Calu3 (cell line): ENCODE results near the gene CAVIN2. TPM values are rescaled to one million over a fixed set of nuclear protein-coding genes. Genes with fewer than 3 reads are reported as not detected.

ENCODE experiments used
- BruUV-seq: library from RNA; stranded (reverse); fragments of 400-500 nt; replicated peaks from 2 replicates; lab custom pipeline; 2021; lab: Mats Ljungman, UMichigan
- CTCF ChIA-PET: fragments of 300-600 bp; sonication (Branson Sonifier 250); formaldehyde crosslinking; loops from one replicate; lab custom pipeline; 2022; ENCODE audit warnings: antibody characterized with exemption; lab: Charles Lee
- DNase-seq: peaks from one replicate; pipeline ENCODE4 v3.0.0; 2022
- H3K27ac Mint-ChIP-seq: one replicate; pipeline ENCODE4 v1.8.0; 2022; ENCODE audit warnings: mixed read lengths; ENCODE audit not compliant: unreplicated experiment
- H3K27me3 Mint-ChIP-seq: one replicate; pipeline ENCODE4 v1.8.0; 2022; ENCODE audit warnings: mixed read lengths; ENCODE audit not compliant: unreplicated experiment
- H3K36me3 Mint-ChIP-seq: one replicate; pipeline ENCODE4 v1.8.0; 2022; ENCODE audit warnings: mild to moderate bottlenecking, moderate library complexity, mixed read lengths; ENCODE audit not compliant: insufficient read depth, unreplicated experiment
- H3K4me1 Mint-ChIP-seq: one replicate; pipeline ENCODE4 v1.8.0; 2022; ENCODE audit warnings: mild to moderate bottlenecking, low read depth, mixed read lengths; ENCODE audit not compliant: unreplicated experiment
- H3K4me3 Mint-ChIP-seq: one replicate; pipeline ENCODE4 v1.8.0; 2022; ENCODE audit warnings: mild to moderate bottlenecking, low read depth, moderate library complexity, mixed read lengths; ENCODE audit not compliant: unreplicated experiment
- H3K9me3 Mint-ChIP-seq: one replicate; pipeline ENCODE4 v1.8.0; 2022; ENCODE audit warnings: low read depth, mixed read lengths; ENCODE audit not compliant: unreplicated experiment
- intact Hi-C: fragments of 100-400 bp; cut with micrococcal nuclease; formaldehyde crosslinking; loops from one replicate; pipeline ENCODE4 v1.10.0; 2022; ENCODE audit not compliant: unreplicated experiment
- total RNA-seq: library from RNA; stranded (reverse); gene quantifications from 2 replicates; pipeline ENCODE4 v1.2.3, GENCODE V29; 2022
- TF ChIP-seq, protein P1 (sequence below): fragments of 200-600 bp; IDR thresholded peaks from one replicate; pipeline ENCODE4 v1.8.0; 2022; ENCODE audit warnings: antibody characterized with exemption; ENCODE audit not compliant: unreplicated experiment

CAVIN2 gene
- total RNA-seq, 1 experiment from 2014 or later, result not detected

DNA sequence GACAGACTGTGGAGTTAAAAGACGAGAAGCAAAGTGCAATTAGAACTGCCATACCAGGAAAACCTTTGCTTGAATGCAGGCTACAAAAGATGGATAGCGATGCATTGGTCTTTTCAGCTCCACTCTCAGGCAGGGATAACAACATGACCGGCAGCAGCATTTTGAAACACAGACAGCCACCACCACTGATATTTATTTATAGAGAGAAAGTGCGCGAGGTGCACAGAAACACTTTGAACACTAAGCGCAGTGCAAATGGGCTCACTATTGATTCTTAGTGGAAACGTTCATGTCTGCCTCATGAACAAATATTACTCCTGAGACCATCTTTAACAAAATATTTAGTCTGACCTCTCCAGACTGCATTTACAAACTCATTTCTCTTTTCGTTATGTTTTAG lies 32.9 kb downstream of the CAVIN2 start:
- CTCF ChIA-PET, result interaction anchor here (1.7 to 2.7 kb wide), 2 partner anchors 349 kb away, joined by 10 to 93 read pairs; no protein-coding TSS in a partner anchor
- Mint-ChIP-seq H3K9me3 (no peaks in the 10 kb centered on the region), H3K27me3 (no peaks in the 10 kb centered on the region), H3K36me3 (no peaks in the 10 kb centered on the region), H3K4me1 (no peaks in the 10 kb centered on the region), H3K27ac (no peak overlapping the region), H3K4me3 (no peak overlapping the region)
- TF ChIP-seq, protein P1, sequence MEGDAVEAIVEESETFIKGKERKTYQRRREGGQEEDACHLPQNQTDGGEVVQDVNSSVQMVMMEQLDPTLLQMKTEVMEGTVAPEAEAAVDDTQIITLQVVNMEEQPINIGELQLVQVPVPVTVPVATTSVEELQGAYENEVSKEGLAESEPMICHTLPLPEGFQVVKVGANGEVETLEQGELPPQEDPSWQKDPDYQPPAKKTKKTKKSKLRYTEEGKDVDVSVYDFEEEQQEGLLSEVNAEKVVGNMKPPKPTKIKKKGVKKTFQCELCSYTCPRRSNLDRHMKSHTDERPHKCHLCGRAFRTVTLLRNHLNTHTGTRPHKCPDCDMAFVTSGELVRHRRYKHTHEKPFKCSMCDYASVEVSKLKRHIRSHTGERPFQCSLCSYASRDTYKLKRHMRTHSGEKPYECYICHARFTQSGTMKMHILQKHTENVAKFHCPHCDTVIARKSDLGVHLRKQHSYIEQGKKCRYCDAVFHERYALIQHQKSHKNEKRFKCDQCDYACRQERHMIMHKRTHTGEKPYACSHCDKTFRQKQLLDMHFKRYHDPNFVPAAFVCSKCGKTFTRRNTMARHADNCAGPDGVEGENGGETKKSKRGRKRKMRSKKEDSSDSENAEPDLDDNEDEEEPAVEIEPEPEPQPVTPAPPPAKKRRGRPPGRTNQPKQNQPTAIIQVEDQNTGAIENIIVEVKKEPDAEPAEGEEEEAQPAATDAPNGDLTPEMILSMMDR, result no peak
- intact Hi-C loops, result loop anchor here (2.0 to 5.0 kb wide), 2 partner anchors 53 to 259 kb away; no protein-coding TSS in a partner anchor
- no TSS peak for BruUV-seq
- no peak for DNase-seq

DNA sequence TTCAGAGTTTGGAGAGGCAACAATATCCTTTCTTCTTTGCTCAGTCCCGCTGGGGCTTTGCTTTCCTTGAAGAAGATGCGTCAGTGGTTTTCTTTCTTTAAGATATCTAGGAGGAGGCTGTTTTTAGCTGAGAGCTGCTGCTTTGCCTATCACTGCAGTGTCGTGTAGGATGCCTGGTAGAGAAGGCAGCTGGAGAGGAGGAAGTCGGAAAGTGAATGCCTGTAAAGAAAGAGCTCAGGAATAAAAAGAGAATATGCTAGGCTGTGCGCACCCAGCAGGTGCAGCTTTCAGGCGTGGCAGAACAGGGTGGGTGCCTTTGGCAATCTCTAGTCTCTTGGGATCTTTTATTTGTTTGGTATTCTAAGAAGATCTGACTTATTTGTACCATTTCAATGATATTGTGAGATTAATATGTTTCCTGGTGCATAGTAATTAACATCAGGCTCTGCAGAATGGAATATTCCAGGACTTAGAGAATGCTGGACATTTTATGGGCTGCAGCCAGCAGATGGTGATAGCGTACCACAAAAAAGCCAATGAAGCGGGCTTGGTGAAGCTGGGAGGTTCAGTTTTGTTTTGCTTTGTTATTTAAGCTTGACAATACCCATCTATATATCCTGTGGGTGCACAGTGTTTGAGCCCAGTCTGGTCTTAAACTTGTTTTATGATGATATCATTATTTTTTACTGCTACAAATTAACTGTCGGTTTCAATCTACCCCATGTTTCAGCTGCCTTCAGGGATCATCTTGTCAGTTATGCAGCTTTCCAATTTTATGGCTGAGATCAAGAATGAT lies 34.9 kb downstream of the CAVIN2 start:
- intact Hi-C loops, result loop anchor here (1.0 to 5.0 kb wide), 4 partner anchors 55 to 474 kb away; no protein-coding TSS in a partner anchor
- Mint-ChIP-seq H3K4me1 (no peaks in the 10 kb centered on the region), H3K4me3 (no peak overlapping the region), H3K36me3 (no peaks in the 10 kb centered on the region), H3K9me3 (no peaks in the 10 kb centered on the region), H3K27me3 (no peaks in the 10 kb centered on the region), H3K27ac (no peak overlapping the region)
- CTCF ChIA-PET, result interaction anchor here (0.6 to 2.7 kb wide), 7 partner anchors 9 to 383 kb away, joined by 3 to 93 read pairs (median 3); partner anchors contain the start of gene TMEFF2
- DNase-seq, result peak; percentile 64
- TF ChIP-seq, protein P1, result peak; percentile 81
- no TSS peak for BruUV-seq

DNA sequence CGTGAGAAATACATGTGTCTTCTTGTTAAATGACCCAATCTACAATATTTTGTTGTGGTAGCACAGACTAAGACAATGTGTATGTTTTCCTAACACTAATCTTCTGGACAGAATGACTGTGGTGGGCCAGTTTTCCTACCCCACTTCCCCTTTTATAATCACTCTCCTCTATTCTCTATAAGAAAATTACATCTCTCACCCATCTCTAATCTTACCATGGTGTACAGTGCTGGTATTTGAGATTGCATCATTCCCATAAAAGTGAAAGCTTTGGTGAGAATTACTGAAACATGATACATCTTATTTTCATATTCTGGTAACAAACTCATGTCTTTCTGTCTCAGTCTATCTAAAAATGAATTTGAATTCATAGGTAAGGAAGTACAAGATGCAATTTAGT lies 40.5 kb downstream of the CAVIN2 start:
- CTCF ChIA-PET, result interaction anchor here (0.6 to 1.1 kb wide), 2 partner anchors 47 to 119 kb away, joined by 3 read pairs; no protein-coding TSS in a partner anchor
- Mint-ChIP-seq H3K36me3 (no peaks in the 10 kb centered on the region), H3K27ac (no peak overlapping the region), H3K4me3 (no peak overlapping the region), H3K9me3 (no peaks in the 10 kb centered on the region), H3K4me1 (no peaks in the 10 kb centered on the region), H3K27me3 (no peaks in the 10 kb centered on the region)
- TF ChIP-seq, protein P1, result no peak
- intact Hi-C loops, result no loop called here
- no TSS peak for BruUV-seq
- no peak for DNase-seq

DNA sequence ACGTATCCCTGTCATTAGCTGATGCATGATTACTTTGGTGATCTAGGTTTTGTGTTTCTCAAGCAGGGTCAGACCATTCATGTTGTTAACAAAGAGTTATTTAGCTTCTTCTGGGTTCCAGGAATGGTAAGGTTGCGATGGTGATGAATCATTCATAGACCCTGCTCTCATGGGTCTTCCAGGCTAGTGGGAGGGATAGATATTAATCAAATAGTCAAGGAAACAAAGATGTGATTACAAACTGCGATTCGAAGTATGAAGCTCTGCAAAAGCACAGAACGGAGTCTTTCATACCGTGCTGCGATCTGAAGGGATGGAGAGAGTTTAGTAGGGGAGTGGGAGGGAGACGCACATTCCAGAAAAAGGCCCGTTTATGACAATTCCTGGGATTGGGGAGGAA lies 42.1 kb downstream of the CAVIN2 start:
- BruUV-seq, result no TSS peak
- TF ChIP-seq, protein P1, result no peak
- no peaks in the 10 kb centered on the region for H3K36me3 Mint-ChIP-seq
- intact Hi-C loops, result no loop called here
- H3K4me1 Mint-ChIP-seq, result no peaks in the 10 kb centered on the region
- no peaks in the 10 kb centered on the region for H3K27me3 Mint-ChIP-seq
- DNase-seq, result no peak
- no peak overlapping the region for H3K27ac Mint-ChIP-seq
- H3K4me3 Mint-ChIP-seq, result no peak overlapping the region
- CTCF ChIA-PET, result interaction anchor here (1.5 kb wide), 1 partner anchor 358 kb away, joined by 3 read pairs; no protein-coding TSS in a partner anchor
- H3K9me3 Mint-ChIP-seq, result no peaks in the 10 kb centered on the region
